ENCODE data around the gene LCE6A. TPM values are rescaled to one million over a fixed set of nuclear protein-coding genes. Genes with fewer than 3 reads are reported as not detected.

LCE6A gene
- total RNA-seq, 2 donors from 2014 or later = not detected

DNA sequence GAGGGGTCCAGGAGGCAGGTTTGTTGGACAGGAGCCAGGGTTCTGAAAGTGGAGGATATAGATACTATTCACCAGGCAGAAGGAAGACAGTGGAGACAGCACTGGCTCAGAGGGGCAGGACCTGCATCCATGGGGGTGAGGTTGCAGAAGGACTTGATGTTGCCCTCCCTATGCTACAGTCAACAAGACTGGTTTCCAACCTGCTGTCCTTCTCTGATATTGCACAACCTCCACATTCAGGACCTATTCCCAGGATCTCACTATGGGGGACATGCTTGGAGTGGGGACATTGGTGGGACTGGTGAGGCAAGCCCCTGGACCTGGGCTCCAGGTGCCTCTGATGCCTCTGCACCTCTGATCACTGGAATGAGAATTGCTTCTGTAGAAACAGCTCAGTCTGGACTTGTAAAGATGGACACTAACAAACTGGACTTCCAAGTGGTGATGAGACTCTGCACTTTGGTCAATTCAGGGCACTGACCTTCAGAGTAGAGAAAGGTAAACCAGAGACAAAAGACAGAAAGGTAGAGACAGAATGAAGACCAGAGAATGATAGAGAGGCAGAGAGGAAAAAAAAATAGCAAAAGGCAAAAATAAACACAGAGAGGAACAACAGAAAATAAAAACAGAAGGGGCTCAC, 37.0 kb downstream of the LCE6A start:
- TF ChIP-seq CTCF (IDR thresholded peaks at IDR 0.05) (no peak), POLR2AphosphoS5 (IDR thresholded peaks at IDR 0.05) (no peak), POLR2A (IDR thresholded peaks at IDR 0.05) (no peak)
- H3K9me3 ChIP-seq = no peaks in the 10 kb centered on the region
- no peaks in the 10 kb centered on the region for H3K4me1 ChIP-seq (replicated peaks)
- intact Hi-C loops (cut with DNase I) = no loop called here
- H3K27ac ChIP-seq = no peak overlapping the region
- H3K36me3 ChIP-seq = no peaks in the 10 kb centered on the region
- no peaks in the 10 kb centered on the region for H3K27me3 ChIP-seq (replicated peaks; ENCODE audit: insufficient read depth)
- no peak overlapping the region for H3K4me3 ChIP-seq
- no peak for DNase-seq (ENCODE audit: low spot score)

- Histone ChIP-seq H3K4me3 (no peak overlapping the region), H3K27me3 (replicated peaks; ENCODE audit: insufficient read depth) (no peaks in the 10 kb centered on the region), H3K4me1 (replicated peaks) (no peaks in the 10 kb centered on the region), H3K36me3 (no peaks in the 10 kb centered on the region), H3K27ac (no peak overlapping the region), H3K9me3 (no peaks in the 10 kb centered on the region)
- 80% methylated on average over 4 of the region's 4 CpGs for WGBS
- DNase-seq (ENCODE audit: low spot score) = no peak
- intact Hi-C loops (cut with DNase I) = no loop called here
- TF ChIP-seq CTCF (IDR thresholded peaks at IDR 0.05) (no peak), POLR2AphosphoS5 (IDR thresholded peaks at IDR 0.05) (no peak), POLR2A (IDR thresholded peaks at IDR 0.05) (no peak)
These were observed 37.7 kb downstream of the LCE6A start for GRCh38 chr1:152880316-152880715.

GRCh38 chr1:152880907-152881306, 38.3 kb downstream of the LCE6A start:
- intact Hi-C loops (cut with DNase I) = no loop called here

DNA sequence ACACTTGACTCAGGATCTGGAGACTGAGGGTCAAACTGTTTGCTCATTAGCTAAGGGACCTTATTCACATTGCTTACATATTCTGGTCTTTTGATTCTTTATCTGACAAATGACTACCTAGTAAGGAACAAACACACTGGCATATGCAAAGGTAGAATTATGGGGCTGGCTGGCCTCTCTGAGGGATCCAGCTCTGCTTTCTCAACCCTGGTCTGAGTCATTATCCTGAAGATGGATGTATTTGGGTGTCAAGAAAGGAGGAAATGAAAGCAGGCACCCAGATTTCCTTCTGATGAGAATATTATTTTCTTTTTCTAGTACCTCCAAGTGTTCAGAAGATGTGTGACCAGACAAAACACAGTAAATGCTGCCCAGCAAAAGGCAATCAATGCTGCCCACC, 41.4 kb downstream of the LCE6A start:
- no peaks in the 10 kb centered on the region for H3K9me3 ChIP-seq
- no peak overlapping the region for H3K27ac ChIP-seq
- no peaks in the 10 kb centered on the region for H3K27me3 ChIP-seq (replicated peaks; ENCODE audit: insufficient read depth)
- H3K4me1 ChIP-seq (replicated peaks) = no peaks in the 10 kb centered on the region
- intact Hi-C loops (cut with DNase I) = no loop called here
- no peak for DNase-seq (ENCODE audit: low spot score)
- TF ChIP-seq CTCF (IDR thresholded peaks at IDR 0.05) (no peak), POLR2A (IDR thresholded peaks at IDR 0.05) (no peak), POLR2AphosphoS5 (IDR thresholded peaks at IDR 0.05) (no peak)
- H3K36me3 ChIP-seq = no peaks in the 10 kb centered on the region
- H3K4me3 ChIP-seq = no peak overlapping the region

More at GRCh38 chr1:152880907-152881306, 38.3 kb downstream of the LCE6A start:
- 93% methylated on average over 5 of the region's 5 CpGs for WGBS
- Histone ChIP-seq H3K27me3 (replicated peaks; ENCODE audit: insufficient read depth) (no peaks in the 10 kb centered on the region), H3K4me3 (no peak overlapping the region), H3K27ac (no peak overlapping the region), H3K36me3 (no peaks in the 10 kb centered on the region), H3K4me1 (replicated peaks) (no peaks in the 10 kb centered on the region), H3K9me3 (no peaks in the 10 kb centered on the region)
- TF ChIP-seq POLR2A (IDR thresholded peaks at IDR 0.05) (no peak), POLR2AphosphoS5 (IDR thresholded peaks at IDR 0.05) (no peak), CTCF (IDR thresholded peaks at IDR 0.05) (no peak)
- no peak for DNase-seq (ENCODE audit: low spot score)

DNA sequence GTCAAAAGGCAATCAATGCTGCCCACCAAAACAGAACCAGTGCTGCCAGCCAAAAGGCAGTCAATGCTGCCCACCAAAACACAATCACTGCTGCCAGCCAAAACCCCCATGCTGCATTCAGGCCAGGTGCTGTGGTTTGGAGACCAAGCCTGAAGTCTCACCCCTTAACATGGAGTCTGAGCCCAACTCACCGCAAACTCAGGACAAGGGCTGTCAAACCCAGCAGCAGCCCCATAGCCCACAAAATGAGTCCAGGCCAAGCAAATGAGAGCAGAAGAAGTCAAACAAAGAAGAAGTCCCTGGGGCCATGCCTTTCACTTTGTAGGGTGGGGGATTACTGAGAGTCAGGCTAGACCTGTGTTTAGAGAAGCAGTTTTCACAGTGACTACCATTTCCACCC, 41.9 kb downstream of the LCE6A start:
- intact Hi-C loops (cut with DNase I) = no loop called here
- no peak for TF ChIP-seq POLR2AphosphoS5 (IDR thresholded peaks at IDR 0.05)
- no peak for TF ChIP-seq CTCF (IDR thresholded peaks at IDR 0.05)
- TF ChIP-seq POLR2A (IDR thresholded peaks at IDR 0.05) = no peak
- Histone ChIP-seq H3K36me3 (no peaks in the 10 kb centered on the region), H3K27ac (no peak overlapping the region), H3K4me3 (no peak overlapping the region), H3K4me1 (replicated peaks) (no peaks in the 10 kb centered on the region), H3K9me3 (no peaks in the 10 kb centered on the region), H3K27me3 (replicated peaks; ENCODE audit: insufficient read depth) (no peaks in the 10 kb centered on the region)
- WGBS = 92% methylated on average over 1 of the region's 1 CpG
- no peak for DNase-seq (ENCODE audit: low spot score)

Measured in prostate gland (tissue), 2 donors.